ENCODE measurements around the gene PTPRM. TPM values are rescaled to one million over a fixed set of nuclear protein-coding genes. Genes with fewer than 3 reads are reported as not detected.

PTPRM gene
- total and polyA plus RNA-seq, 4 donors, result 61.1 to 146 (median 87.5) TPM

- H3K27ac ChIP-seq (ENCODE audit: low read depth in 1 of 2, low read length in 1 of 2), result no peak overlapping the region
These were observed 170.4 kb downstream of the PTPRM start for GRCh38 chr18:7737550-7737949.

GRCh38 chr18:7740821-7741220 lies 173.7 kb downstream of the PTPRM start:
- no peak overlapping the region for H3K27ac ChIP-seq (ENCODE audit: low read depth in 1 of 2, low read length in 1 of 2)
- 30 to 52% methylated on average over 3 of the region's 3 CpGs for WGBS, 2 donors

More at GRCh38 chr18:7737550-7737949, 170.4 kb downstream of the PTPRM start:
- ATAC-seq (ENCODE audit: insufficient read depth, low FRiP score) (no peak), DNase-seq (no peak)
- 90 to 96% methylated on average over 2 of the region's 2 CpGs for WGBS, 2 donors
- Histone ChIP-seq H3K36me3 (ENCODE audit: control insufficient read depth in 4 of 4, insufficient read depth in 4 of 4, low read length in 4 of 4) (no peaks in the 10 kb centered on the region), H3K9me3 (ENCODE audit: control insufficient read depth in 4 of 4, insufficient read depth in 3 of 4, low read length in 3 of 4) (peaks cover 0 to 2% (median 0%) of the 10 kb centered on the region in 4 donors), H3K4me3 (no peak overlapping the region), H3K4me1 (ENCODE audit: control insufficient read depth in 5 of 5, insufficient read depth in 5 of 5, low read length in 5 of 5) (peaks cover 0 to 23% (median 8%) of the 10 kb centered on the region in 5 donors), H3K27me3 (ENCODE audit: control insufficient read depth in 3 of 3, insufficient read depth in 3 of 3, low read length in 2 of 3) (no peaks in the 10 kb centered on the region), H3K9ac (ENCODE audit: insufficient read depth in 1 of 2, low read length in 2 of 2) (no peak overlapping the region)
- no peak for TF ChIP-seq CTCF (IDR thresholded peaks at IDR 0.05; ENCODE audit: control extremely low read depth, extremely low read depth)

GRCh38 chr18:7741640-7742039 lies 174.5 kb downstream of the PTPRM start:
- DNase-seq (peak in 1 of 3 donors; percentile 37), ATAC-seq (ENCODE audit: insufficient read depth, low FRiP score) (no peak)
- Histone ChIP-seq H3K4me1 (ENCODE audit: control insufficient read depth in 5 of 5, insufficient read depth in 5 of 5, low read length in 5 of 5) (peaks cover 0 to 13% (median 5%) of the 10 kb centered on the region in 5 donors), H3K4me3 (no peak overlapping the region), H3K27ac (ENCODE audit: low read depth in 1 of 2, low read length in 1 of 2) (no peak overlapping the region), H3K36me3 (ENCODE audit: control insufficient read depth in 4 of 4, insufficient read depth in 4 of 4, low read length in 4 of 4) (peaks cover 0 to 2% (median 0%) of the 10 kb centered on the region in 4 donors), H3K27me3 (ENCODE audit: control insufficient read depth in 3 of 3, insufficient read depth in 3 of 3, low read length in 2 of 3) (no peaks in the 10 kb centered on the region), H3K9ac (ENCODE audit: insufficient read depth in 1 of 2, low read length in 2 of 2) (no peak overlapping the region), H3K9me3 (ENCODE audit: control insufficient read depth in 4 of 4, insufficient read depth in 3 of 4, low read length in 3 of 4) (no peaks in the 10 kb centered on the region)
- no peak for TF ChIP-seq CTCF (IDR thresholded peaks at IDR 0.05; ENCODE audit: control extremely low read depth, extremely low read depth)

More at GRCh38 chr18:7740821-7741220, 173.7 kb downstream of the PTPRM start:
- no peak overlapping the region for H3K9ac ChIP-seq (ENCODE audit: insufficient read depth in 1 of 2, low read length in 2 of 2)
- no peaks in the 10 kb centered on the region for H3K27me3 ChIP-seq (ENCODE audit: control insufficient read depth in 3 of 3, insufficient read depth in 3 of 3, low read length in 2 of 3)
- DNase-seq (peak; percentile 47 to 73 (median 55)), ATAC-seq (ENCODE audit: insufficient read depth, low FRiP score) (no peak)
- H3K36me3 ChIP-seq (ENCODE audit: control insufficient read depth in 4 of 4, insufficient read depth in 4 of 4, low read length in 4 of 4), result peaks cover 0 to 2% (median 0%) of the 10 kb centered on the region in 4 donors
- peaks cover 0 to 13% (median 5%) of the 10 kb centered on the region in 5 donors for H3K4me1 ChIP-seq (ENCODE audit: control insufficient read depth in 5 of 5, insufficient read depth in 5 of 5, low read length in 5 of 5)
- H3K9me3 ChIP-seq (ENCODE audit: control insufficient read depth in 4 of 4, insufficient read depth in 3 of 4, low read length in 3 of 4), result no peaks in the 10 kb centered on the region
- no peak overlapping the region for H3K4me3 ChIP-seq
- TF ChIP-seq CTCF (IDR thresholded peaks at IDR 0.05; ENCODE audit: control extremely low read depth, extremely low read depth), result no peak

GRCh38 chr18:7742224-7742623 lies 175.1 kb downstream of the PTPRM start:
- DNase-seq (no peak), ATAC-seq (ENCODE audit: insufficient read depth, low FRiP score) (no peak)
- H3K27ac ChIP-seq (ENCODE audit: low read depth in 1 of 2, low read length in 1 of 2), result no peak overlapping the region
- peaks cover 0 to 15% (median 9%) of the 10 kb centered on the region in 5 donors for H3K4me1 ChIP-seq (ENCODE audit: control insufficient read depth in 5 of 5, insufficient read depth in 5 of 5, low read length in 5 of 5)
- H3K36me3 ChIP-seq (ENCODE audit: control insufficient read depth in 4 of 4, insufficient read depth in 4 of 4, low read length in 4 of 4), result peaks cover 0 to 2% (median 0%) of the 10 kb centered on the region in 4 donors
- H3K9ac ChIP-seq (ENCODE audit: insufficient read depth in 1 of 2, low read length in 2 of 2), result no peak overlapping the region
- no peaks in the 10 kb centered on the region for H3K9me3 ChIP-seq (ENCODE audit: control insufficient read depth in 4 of 4, insufficient read depth in 3 of 4, low read length in 3 of 4)
- H3K4me3 ChIP-seq, result no peak overlapping the region
- TF ChIP-seq CTCF (IDR thresholded peaks at IDR 0.05; ENCODE audit: control extremely low read depth, extremely low read depth), result no peak
- WGBS, 2 donors, result 65 to 78% methylated on average over 2 of the region's 2 CpGs
- H3K27me3 ChIP-seq (ENCODE audit: control insufficient read depth in 3 of 3, insufficient read depth in 3 of 3, low read length in 2 of 3), result no peaks in the 10 kb centered on the region

All from lung (tissue), 12 donors.